HL-60 (cell line): ENCODE results near the gene KMT5C.

Experiments
- DNase-seq, 2 experiments: peaks; one replicate each; pipeline ENCODE4 v3.0.0-alpha.2; 2010 to 2020; ENCODE audit warnings: low read depth in 1 of 2, low spot score in 1 of 2
- H3K27ac ChIP-seq: fragments of 250-450 bp; sonication (Bioruptor Pico); replicated peaks from 2 replicates; pipeline ENCODE4 v1.5.1; 2020; ENCODE audit warnings: mild to moderate bottlenecking, moderate library complexity
- H3K27me3 ChIP-seq: fragments of 250-450 bp; sonication (Bioruptor Pico); 2 replicates; pipeline ENCODE4 v1.5.1; 2021; ENCODE audit warnings: mild to moderate bottlenecking, moderate library complexity; ENCODE audit not compliant: insufficient read depth, poor library complexity, severe bottlenecking
- H3K4me3 ChIP-seq: replicated peaks from 2 replicates; pipeline ENCODE4 v1.5.1; 2011; ENCODE audit warnings: mild to moderate bottlenecking, control low read depth, low read length; ENCODE audit not compliant: insufficient read depth
- CTCF ChIP-seq: IDR thresholded peaks from one replicate; pipeline ENCODE4 v1.5.1; 2011; ENCODE audit warnings: low read length, control low read depth, inconsistent platforms; ENCODE audit not compliant: insufficient read depth
- GABPA ChIP-seq: IDR thresholded peaks from 2 replicates; pipeline ENCODE4 v1.6.1; 2012; ENCODE audit warnings: low read depth
- POLR2AphosphoS5 ChIP-seq: IDR thresholded peaks from 2 replicates; pipeline ENCODE4 v1.6.1; 2012; ENCODE audit warnings: low read depth
- REST ChIP-seq: IDR thresholded peaks from 2 replicates; pipeline ENCODE4 v1.6.1; 2012; ENCODE audit warnings: low read depth; ENCODE audit not compliant: insufficient replicate concordance
- SPI1 ChIP-seq: IDR thresholded peaks from 2 replicates; pipeline ENCODE4 v1.6.1; 2012; ENCODE audit warnings: low read depth, mild to moderate bottlenecking, borderline replicate concordance

The KMT5C gene

GRCh38 chr19:55377356-55378131, 37.9 kb downstream of the KMT5C start:
- TF ChIP-seq CTCF: no peak
- no peak for TF ChIP-seq GABPA
- no peak for TF ChIP-seq POLR2AphosphoS5
- no peak for TF ChIP-seq SPI1
- Histone ChIP-seq H3K27me3 (peaks cover 22% of the 10 kb centered on the region), H3K4me3 (no peak overlapping the region), H3K27ac (no peak overlapping the region)
- no peak for DNase-seq

GRCh38 chr19:55379174-55379573, 39.5 kb downstream of the KMT5C start:
- peaks cover 15% of the 10 kb centered on the region for H3K27me3 ChIP-seq
- H3K4me3 ChIP-seq: no peak overlapping the region
- H3K27ac ChIP-seq: no peak overlapping the region
- TF ChIP-seq REST (no peak), SPI1 (no peak), GABPA (no peak), POLR2AphosphoS5 (no peak), CTCF (no peak)
- no peak for DNase-seq

GRCh38 chr19:55382013-55382412, 42.3 kb downstream of the KMT5C start:
- H3K27ac ChIP-seq: no peak overlapping the region
- TF ChIP-seq SPI1 (no peak), POLR2AphosphoS5 (no peak), CTCF (no peak), REST (no peak), GABPA (no peak)

More at GRCh38 chr19:55382013-55382412, 42.3 kb downstream of the KMT5C start:
- no peak for DNase-seq
- Histone ChIP-seq H3K27me3 (peaks cover 5% of the 10 kb centered on the region), H3K4me3 (no peak overlapping the region)
